Measurements from ENCODE around the gene PSD4. TPM values are rescaled to one million over a fixed set of nuclear protein-coding genes. Genes with fewer than 3 reads are reported as not detected.

Gene PSD4
- total RNA-seq, 1 donor from 2014 or later = 38.8 TPM

DNA sequence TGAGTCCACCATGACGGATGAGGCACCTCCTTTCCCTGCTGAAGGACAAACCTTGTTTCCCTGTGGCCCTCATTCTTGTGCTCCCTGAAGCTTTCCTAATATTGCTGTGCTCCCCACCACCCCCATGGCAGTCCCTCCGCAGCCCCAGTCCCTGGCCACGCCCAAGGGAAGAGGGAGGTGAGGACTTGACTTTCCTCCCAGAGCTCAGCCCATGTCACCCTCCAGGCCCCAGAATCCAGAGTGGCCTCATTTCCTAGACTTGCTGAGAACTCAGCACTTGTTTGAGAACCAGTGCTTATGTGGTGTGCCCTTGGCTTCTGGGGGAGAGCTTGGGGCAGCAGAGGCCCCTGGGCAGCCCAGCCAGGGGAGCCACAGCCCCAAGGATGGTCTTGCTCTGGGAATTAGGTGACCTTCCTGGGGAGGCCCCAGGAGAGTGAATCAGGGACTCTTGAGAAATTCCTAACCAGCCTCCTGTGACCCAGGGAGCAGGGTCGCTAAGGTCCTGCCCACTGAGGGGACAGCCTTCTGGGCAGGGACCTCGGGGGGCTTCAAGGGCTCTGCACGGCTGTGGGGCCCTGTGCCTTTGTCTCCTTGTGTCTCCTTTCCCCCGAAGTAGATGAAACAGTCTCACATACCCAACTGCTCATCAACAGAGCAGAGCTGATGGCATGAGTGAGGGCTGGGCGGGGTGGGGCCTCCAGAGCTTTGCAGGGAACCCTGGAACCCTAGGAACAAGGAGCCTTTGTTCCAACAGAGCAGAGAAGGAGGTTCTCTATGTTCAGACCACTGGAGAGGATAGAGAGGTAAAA lies 27.9 kb downstream of the PSD4 start:
- no peak for DNase-seq (ENCODE audit: extremely low spot score, unreplicated experiment)
- no peak overlapping the region for H3K4me3 Mint-ChIP-seq
- no peaks in the 10 kb centered on the region for H3K36me3 Mint-ChIP-seq
- TF ChIP-seq, protein P1, sequence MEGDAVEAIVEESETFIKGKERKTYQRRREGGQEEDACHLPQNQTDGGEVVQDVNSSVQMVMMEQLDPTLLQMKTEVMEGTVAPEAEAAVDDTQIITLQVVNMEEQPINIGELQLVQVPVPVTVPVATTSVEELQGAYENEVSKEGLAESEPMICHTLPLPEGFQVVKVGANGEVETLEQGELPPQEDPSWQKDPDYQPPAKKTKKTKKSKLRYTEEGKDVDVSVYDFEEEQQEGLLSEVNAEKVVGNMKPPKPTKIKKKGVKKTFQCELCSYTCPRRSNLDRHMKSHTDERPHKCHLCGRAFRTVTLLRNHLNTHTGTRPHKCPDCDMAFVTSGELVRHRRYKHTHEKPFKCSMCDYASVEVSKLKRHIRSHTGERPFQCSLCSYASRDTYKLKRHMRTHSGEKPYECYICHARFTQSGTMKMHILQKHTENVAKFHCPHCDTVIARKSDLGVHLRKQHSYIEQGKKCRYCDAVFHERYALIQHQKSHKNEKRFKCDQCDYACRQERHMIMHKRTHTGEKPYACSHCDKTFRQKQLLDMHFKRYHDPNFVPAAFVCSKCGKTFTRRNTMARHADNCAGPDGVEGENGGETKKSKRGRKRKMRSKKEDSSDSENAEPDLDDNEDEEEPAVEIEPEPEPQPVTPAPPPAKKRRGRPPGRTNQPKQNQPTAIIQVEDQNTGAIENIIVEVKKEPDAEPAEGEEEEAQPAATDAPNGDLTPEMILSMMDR (conservative IDR thresholded peaks at IDR 0.05) = no peak
- H3K27me3 Mint-ChIP-seq = no peaks in the 10 kb centered on the region
- no peak overlapping the region for H3K27ac Mint-ChIP-seq
- no peaks in the 10 kb centered on the region for H3K9me3 Mint-ChIP-seq
- H3K4me1 Mint-ChIP-seq (ENCODE audit: unreplicated experiment) = peaks cover 24% of the 10 kb centered on the region

DNA sequence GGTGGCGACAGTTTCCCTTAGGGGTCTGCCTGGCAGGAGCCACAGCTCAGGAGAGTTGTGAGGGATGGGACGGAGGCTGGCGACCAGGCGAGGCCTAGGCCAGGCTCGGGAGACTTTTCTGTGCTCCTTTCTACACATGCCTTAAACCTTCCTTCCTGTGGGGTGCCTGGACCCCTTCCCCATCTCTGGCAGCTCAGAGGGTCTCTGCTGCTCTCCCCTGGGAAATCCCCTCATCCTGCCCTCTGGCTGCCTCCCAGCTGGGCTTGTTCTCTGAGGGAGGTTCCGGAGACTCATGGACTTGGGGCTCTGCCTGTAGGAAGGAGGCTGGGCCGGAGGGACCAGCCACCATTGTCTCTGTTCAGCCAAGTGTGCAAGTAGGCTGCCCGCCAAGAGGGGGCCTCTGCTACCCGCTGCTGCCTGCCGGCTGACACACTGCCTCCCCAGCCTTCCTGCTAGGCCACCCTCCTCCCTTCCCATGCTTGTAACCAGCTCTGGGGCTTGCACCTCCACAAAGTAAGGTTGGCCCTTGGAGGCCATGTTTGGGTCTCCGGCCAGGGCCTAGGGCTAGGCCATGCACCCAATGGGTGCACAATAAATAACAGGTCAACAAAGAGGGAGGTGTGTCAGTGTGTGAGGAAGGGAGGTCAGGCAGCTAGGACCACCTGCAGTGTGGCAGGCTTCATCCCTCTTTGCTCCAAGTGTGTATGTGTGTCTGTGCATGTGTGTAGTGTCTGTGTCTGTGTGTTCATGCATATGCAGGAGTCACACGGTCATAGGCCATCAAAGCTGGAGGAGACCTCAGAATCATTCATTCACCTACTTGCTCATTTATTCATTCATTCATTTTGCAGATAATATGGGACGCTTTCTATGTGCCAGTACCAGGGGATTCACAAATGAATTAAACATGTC lies 28.8 kb downstream of the PSD4 start:
- Mint-ChIP-seq H3K4me1 (ENCODE audit: unreplicated experiment) (peaks cover 24% of the 10 kb centered on the region), H3K27ac (peak overlapping the region; percentile 23), H3K36me3 (no peaks in the 10 kb centered on the region), H3K27me3 (no peaks in the 10 kb centered on the region), H3K4me3 (no peak overlapping the region), H3K9me3 (no peaks in the 10 kb centered on the region)
- no peak for DNase-seq (ENCODE audit: extremely low spot score, unreplicated experiment)
- TF ChIP-seq, protein P1 (conservative IDR thresholded peaks at IDR 0.05) = no peak

DNA sequence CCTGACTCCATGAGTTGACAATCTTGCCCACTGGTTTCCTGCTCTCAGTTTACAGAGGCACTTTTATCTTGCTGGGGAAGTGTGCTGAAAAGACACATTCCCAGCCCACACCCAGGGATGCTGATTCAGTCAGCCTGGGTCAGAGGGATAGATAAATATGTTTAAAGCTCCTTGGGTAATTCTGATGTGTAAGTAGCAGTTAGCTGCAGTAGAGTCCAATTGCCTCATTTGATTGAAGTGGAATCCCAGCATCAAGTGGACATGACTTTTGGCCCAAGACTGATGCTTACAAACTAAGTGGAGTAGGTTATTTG lies 29.4 kb downstream of the PSD4 start:
- Mint-ChIP-seq H3K9me3 (no peaks in the 10 kb centered on the region), H3K36me3 (no peaks in the 10 kb centered on the region), H3K4me1 (ENCODE audit: unreplicated experiment) (peaks cover 24% of the 10 kb centered on the region), H3K4me3 (no peak overlapping the region), H3K27ac (peak overlapping the region; percentile 23), H3K27me3 (no peaks in the 10 kb centered on the region)
- TF ChIP-seq, protein P1 (conservative IDR thresholded peaks at IDR 0.05) = no peak
- no peak for DNase-seq (ENCODE audit: extremely low spot score, unreplicated experiment)

DNA sequence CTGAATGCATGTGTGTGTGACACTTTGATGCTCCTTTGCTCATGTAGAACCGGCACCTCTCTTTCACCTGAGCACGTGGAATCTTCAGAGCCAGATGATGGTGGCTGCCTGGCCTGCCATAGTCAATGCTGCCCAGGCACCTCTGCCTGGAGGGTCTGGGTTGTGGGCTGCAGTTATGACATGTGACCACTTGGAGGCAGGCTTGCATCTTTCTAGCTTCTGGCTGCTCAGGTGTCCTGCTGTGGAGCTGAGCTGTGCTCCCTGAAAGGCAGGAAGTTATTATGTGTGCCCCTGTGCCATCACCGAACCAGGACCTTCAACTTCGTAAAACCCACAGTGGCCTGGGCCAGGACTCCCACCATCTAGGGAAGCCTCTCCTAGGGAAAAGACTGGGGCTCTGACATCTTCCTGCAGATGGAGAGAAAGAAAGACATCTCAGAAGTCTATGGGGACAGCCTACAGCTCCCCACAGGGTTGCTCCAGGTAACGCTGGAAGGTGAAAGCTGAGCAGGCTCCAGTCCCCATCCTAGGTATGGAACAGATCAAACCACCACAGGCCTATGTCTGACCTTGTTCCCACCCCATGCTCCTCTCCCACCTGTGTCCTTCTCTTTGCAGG lies 30.2 kb downstream of the PSD4 start:
- Mint-ChIP-seq H3K27ac (peak overlapping the region; percentile 74), H3K4me3 (peak overlapping the region; percentile 44), H3K27me3 (no peaks in the 10 kb centered on the region), H3K9me3 (no peaks in the 10 kb centered on the region), H3K36me3 (no peaks in the 10 kb centered on the region), H3K4me1 (ENCODE audit: unreplicated experiment) (peaks cover 24% of the 10 kb centered on the region)
- TF ChIP-seq, protein P1 (conservative IDR thresholded peaks at IDR 0.05) = peak; percentile 90
- DNase-seq (ENCODE audit: extremely low spot score, unreplicated experiment) = no peak

DNA sequence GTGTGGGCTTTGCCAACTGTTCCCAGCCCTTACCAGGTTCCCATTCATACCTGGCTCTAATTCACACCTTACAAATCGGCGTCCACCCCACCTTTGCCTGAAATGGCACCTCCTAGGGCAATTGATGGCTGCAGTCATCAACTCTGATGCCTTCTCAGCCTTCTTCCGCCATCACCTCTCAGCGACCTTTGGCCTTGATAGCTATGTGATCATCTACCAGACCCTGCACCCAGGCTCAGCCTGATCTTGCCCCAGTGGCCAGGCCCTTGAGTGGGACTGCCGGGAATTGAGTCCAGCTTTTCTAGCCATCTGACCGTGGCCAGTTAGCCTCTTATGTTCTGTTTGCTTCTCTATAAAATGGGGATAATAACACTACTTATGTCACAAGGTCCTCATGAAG lies 32.5 kb downstream of the PSD4 start:
- TF ChIP-seq, protein P1 (conservative IDR thresholded peaks at IDR 0.05) = no peak
- no peak overlapping the region for H3K4me3 Mint-ChIP-seq
- H3K36me3 Mint-ChIP-seq = no peaks in the 10 kb centered on the region
- H3K4me1 Mint-ChIP-seq (ENCODE audit: unreplicated experiment) = peaks cover 28% of the 10 kb centered on the region
- H3K27ac Mint-ChIP-seq = no peak overlapping the region
- no peak for DNase-seq (ENCODE audit: extremely low spot score, unreplicated experiment)
- H3K9me3 Mint-ChIP-seq = no peaks in the 10 kb centered on the region
- H3K27me3 Mint-ChIP-seq = no peaks in the 10 kb centered on the region

Data from type B pancreatic cell (in vitro differentiated cells).